Gastrocnemius medialis (tissue), 4 donors: ENCODE measurements around the gene TTLL10.

Experiments used
- POLR2A ChIP-seq, 2 donors: fragments of 450-650 bp; IDR thresholded peaks; one replicate each; pipeline ENCODE4 v1.6.1; 2017; ENCODE audit warnings: antibody characterized with exemption in 2 of 2, mild to moderate bottlenecking in 2 of 2, moderate library complexity in 2 of 2
- TF ChIP-seq, protein P1 (sequence below), 5 experiments: fragments of 450-650 bp in 3 of 5; fragments of 200-600 bp in 2 of 5; sonication (generic) in 2 of 5; IDR thresholded peaks in 4 of 5; conservative IDR thresholded peaks in 1 of 5; 1 replicate in 4 of 5; 2 replicates in 1 of 5; pipeline ENCODE4 v1.5.1; 2016 to 2019; ENCODE audit warnings: antibody characterized with exemption in 5 of 5, mild to moderate bottlenecking in 3 of 5, moderate library complexity in 3 of 5

- TF ChIP-seq, protein P1, sequence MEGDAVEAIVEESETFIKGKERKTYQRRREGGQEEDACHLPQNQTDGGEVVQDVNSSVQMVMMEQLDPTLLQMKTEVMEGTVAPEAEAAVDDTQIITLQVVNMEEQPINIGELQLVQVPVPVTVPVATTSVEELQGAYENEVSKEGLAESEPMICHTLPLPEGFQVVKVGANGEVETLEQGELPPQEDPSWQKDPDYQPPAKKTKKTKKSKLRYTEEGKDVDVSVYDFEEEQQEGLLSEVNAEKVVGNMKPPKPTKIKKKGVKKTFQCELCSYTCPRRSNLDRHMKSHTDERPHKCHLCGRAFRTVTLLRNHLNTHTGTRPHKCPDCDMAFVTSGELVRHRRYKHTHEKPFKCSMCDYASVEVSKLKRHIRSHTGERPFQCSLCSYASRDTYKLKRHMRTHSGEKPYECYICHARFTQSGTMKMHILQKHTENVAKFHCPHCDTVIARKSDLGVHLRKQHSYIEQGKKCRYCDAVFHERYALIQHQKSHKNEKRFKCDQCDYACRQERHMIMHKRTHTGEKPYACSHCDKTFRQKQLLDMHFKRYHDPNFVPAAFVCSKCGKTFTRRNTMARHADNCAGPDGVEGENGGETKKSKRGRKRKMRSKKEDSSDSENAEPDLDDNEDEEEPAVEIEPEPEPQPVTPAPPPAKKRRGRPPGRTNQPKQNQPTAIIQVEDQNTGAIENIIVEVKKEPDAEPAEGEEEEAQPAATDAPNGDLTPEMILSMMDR (IDR thresholded peaks at IDR 0.05 in 4 of 5, conservative IDR thresholded peaks at IDR 0.05 in 1 of 5), result no peak
- TF ChIP-seq POLR2A (IDR thresholded peaks at IDR 0.05), result no peak
Measured at GRCh38 chr1:1238702-1239178, 65.1 kb downstream of the TTLL10 start.
